Mammary epithelial cell (primary cell): ENCODE results near the gene EEPD1.

Source experiments
- EZH2 ChIP-seq: IDR thresholded peaks from 2 replicates; pipeline ENCODE4 v1.6.1; 2012; ENCODE audit warnings: low read length, inconsistent platforms, borderline replicate concordance
- TF ChIP-seq, protein P1 (sequence below), 2 donors: IDR thresholded peaks in 1 of 2; conservative IDR thresholded peaks in 1 of 2; 2 replicates each; pipeline ENCODE4 v1.5.1; 2011 to 2012; ENCODE audit warnings: inconsistent platforms in 2 of 2, low read length in 2 of 2, mild to moderate bottlenecking in 2 of 2, control low read depth in 1 of 2, low read depth in 1 of 2; ENCODE audit not compliant: insufficient read depth in 1 of 2; ENCODE audit errors: extremely low read depth in 1 of 2

GRCh38 chr7:36141351-36141750 is 11.7 kb upstream of the EEPD1 start:
- TF ChIP-seq EZH2: no peak
- TF ChIP-seq, protein P1, sequence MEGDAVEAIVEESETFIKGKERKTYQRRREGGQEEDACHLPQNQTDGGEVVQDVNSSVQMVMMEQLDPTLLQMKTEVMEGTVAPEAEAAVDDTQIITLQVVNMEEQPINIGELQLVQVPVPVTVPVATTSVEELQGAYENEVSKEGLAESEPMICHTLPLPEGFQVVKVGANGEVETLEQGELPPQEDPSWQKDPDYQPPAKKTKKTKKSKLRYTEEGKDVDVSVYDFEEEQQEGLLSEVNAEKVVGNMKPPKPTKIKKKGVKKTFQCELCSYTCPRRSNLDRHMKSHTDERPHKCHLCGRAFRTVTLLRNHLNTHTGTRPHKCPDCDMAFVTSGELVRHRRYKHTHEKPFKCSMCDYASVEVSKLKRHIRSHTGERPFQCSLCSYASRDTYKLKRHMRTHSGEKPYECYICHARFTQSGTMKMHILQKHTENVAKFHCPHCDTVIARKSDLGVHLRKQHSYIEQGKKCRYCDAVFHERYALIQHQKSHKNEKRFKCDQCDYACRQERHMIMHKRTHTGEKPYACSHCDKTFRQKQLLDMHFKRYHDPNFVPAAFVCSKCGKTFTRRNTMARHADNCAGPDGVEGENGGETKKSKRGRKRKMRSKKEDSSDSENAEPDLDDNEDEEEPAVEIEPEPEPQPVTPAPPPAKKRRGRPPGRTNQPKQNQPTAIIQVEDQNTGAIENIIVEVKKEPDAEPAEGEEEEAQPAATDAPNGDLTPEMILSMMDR (conservative IDR thresholded peaks at IDR 0.05 in 1 of 2, IDR thresholded peaks at IDR 0.05 in 1 of 2; ENCODE audit: extremely low read depth in 1 of 2, insufficient read depth in 1 of 2, low read depth in 1 of 2, low read length in 2 of 2): no peak
